ENCODE results near the gene FPGS.
A peak's percentile ranks its signal among the peaks of the same experiment; 100 is the strongest.

FPGS gene

DNA sequence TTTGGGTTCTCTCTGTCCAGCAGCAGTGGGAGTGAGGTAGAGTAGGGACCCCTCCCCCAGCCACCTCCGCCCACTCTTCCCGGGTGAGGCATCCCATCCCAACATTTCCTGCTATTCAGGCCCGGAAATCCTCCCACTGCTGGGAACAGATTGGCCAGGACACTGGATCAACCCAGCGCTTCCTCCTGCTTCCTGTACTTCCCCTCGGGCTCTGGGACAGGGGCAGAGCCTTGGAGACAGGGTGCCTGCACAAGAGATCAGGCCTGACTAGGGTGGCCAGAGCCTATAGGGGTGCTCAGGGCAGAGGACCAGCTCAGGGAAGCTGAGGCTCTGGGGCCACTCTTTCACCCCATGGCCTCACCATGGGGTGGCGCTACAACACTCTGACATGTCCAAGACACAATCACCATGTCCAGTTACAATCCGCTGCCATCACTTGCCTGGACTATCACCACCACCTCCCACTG, 38.7 kb upstream of the FPGS start:
- peak overlapping the region in 1 of 2 experiments; percentile 35 for H3K4me3 ChIP-seq (ENCODE audit: insufficient read depth in 1 of 2, low read depth in 1 of 2, low read length in 2 of 2)
- H2AFZ ChIP-seq (ENCODE audit: low read depth, low read length) = no peak overlapping the region
- H3K27ac ChIP-seq (ENCODE audit: low read length, poor library complexity, severe bottlenecking) = no peak overlapping the region
- H3K9me3 ChIP-seq (ENCODE audit: control insufficient read depth, low read length) = no peaks in the 10 kb centered on the region
- DNase-seq = no peak
- H3K4me1 ChIP-seq (ENCODE audit: control insufficient read depth, insufficient read depth, low read depth, low read length) = peaks cover 9% of the 10 kb centered on the region
- no peak overlapping the region for H4K8ac ChIP-seq (ENCODE audit: low read length)
- H2BK15ac ChIP-seq (ENCODE audit: low read depth, poor library complexity, severe bottlenecking) = no peak overlapping the region
- H3K27me3 ChIP-seq (ENCODE audit: control insufficient read depth in 1 of 2, insufficient read depth in 1 of 2, low read length in 2 of 2) = peaks cover 39 to 69% of the 10 kb centered on the region in 2 experiments
- H3K18ac ChIP-seq (ENCODE audit: low read depth in 1 of 2, low read length in 2 of 2) = peak overlapping the region in 1 of 2 experiments; percentile 34
- no peaks in the 10 kb centered on the region for H3K79me1 ChIP-seq (replicated peaks; ENCODE audit: low read length, poor library complexity, severe bottlenecking)
- peak overlapping the region; percentile 11 for H4K91ac ChIP-seq (ENCODE audit: low read length)
- no peak overlapping the region for H3K4me2 ChIP-seq (ENCODE audit: low read length, poor library complexity, severe bottlenecking)
- H2BK120ac ChIP-seq (ENCODE audit: low read depth, low read length) = no peak overlapping the region
- H2AK5ac ChIP-seq (ENCODE audit: low read length, severe bottlenecking) = no peak overlapping the region
- no peak overlapping the region for H3K4ac ChIP-seq (ENCODE audit: low read depth in 1 of 2, low read length in 2 of 2)
- H2BK5ac ChIP-seq (ENCODE audit: low read depth, low read length, poor library complexity, severe bottlenecking) = no peak overlapping the region
- peak overlapping the region in 1 of 2 experiments; percentile 59 for H3K14ac ChIP-seq (ENCODE audit: low read length in 2 of 2)
- no peak overlapping the region for H3K23ac ChIP-seq (ENCODE audit: low read length in 2 of 2)
- H2BK12ac ChIP-seq (ENCODE audit: low read length in 2 of 2) = peak overlapping the region in 1 of 2 experiments; percentile 65
- 48% methylated on average over 7 of the region's 7 CpGs for WGBS
- no peaks in the 10 kb centered on the region for H3K36me3 ChIP-seq (ENCODE audit: control insufficient read depth in 1 of 2, insufficient read depth in 2 of 2, low read depth in 1 of 2, low read length in 2 of 2)
- H3K9ac ChIP-seq (ENCODE audit: low read length) = no peak overlapping the region

DNA sequence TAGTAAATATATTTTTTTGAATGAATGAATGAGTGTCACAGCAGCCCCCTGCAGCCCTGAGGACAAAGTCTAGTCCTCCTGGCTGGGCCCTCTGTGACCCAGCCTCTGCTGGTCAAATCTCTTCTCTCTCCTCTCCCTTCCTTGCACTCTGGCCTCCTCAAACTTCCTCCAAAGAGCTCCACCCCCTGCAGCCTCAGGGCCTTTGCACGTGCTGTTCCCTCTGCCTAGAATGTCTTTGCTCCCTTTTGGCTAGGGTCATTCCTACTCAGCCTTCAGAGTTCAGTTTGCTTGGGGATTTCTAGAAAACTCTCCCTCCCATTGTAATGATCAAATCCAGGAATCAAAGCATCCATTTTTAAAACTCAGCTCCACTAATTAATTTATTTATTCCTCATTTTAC, 37.3 kb upstream of the FPGS start:
- H3K27ac ChIP-seq (ENCODE audit: low read length, poor library complexity, severe bottlenecking) = no peak overlapping the region
- peaks cover 15% of the 10 kb centered on the region for H3K4me1 ChIP-seq (ENCODE audit: control insufficient read depth, insufficient read depth, low read depth, low read length)
- H3K4me3 ChIP-seq (ENCODE audit: insufficient read depth in 1 of 2, low read depth in 1 of 2, low read length in 2 of 2) = no peak overlapping the region
- no peak overlapping the region for H2BK12ac ChIP-seq (ENCODE audit: low read length in 2 of 2)
- H3K18ac ChIP-seq (ENCODE audit: low read depth in 1 of 2, low read length in 2 of 2) = no peak overlapping the region
- H2AFZ ChIP-seq (ENCODE audit: low read depth, low read length) = no peak overlapping the region
- H3K23ac ChIP-seq (ENCODE audit: low read length in 2 of 2) = no peak overlapping the region
- no peak overlapping the region for H4K8ac ChIP-seq (ENCODE audit: low read length)
- H3K4me2 ChIP-seq (ENCODE audit: low read length, poor library complexity, severe bottlenecking) = no peak overlapping the region
- H3K4ac ChIP-seq (ENCODE audit: low read depth in 1 of 2, low read length in 2 of 2) = no peak overlapping the region
- H2BK15ac ChIP-seq (ENCODE audit: low read depth, poor library complexity, severe bottlenecking) = no peak overlapping the region
- H2BK120ac ChIP-seq (ENCODE audit: low read depth, low read length) = no peak overlapping the region
- no peaks in the 10 kb centered on the region for H3K79me1 ChIP-seq (replicated peaks; ENCODE audit: low read length, poor library complexity, severe bottlenecking)
- no peaks in the 10 kb centered on the region for H3K9me3 ChIP-seq (ENCODE audit: control insufficient read depth, low read length)
- H3K14ac ChIP-seq (ENCODE audit: low read length in 2 of 2) = no peak overlapping the region
- 75% methylated on average over 1 of the region's 1 CpG for WGBS
- peaks cover 39 to 77% of the 10 kb centered on the region in 2 experiments for H3K27me3 ChIP-seq (ENCODE audit: control insufficient read depth in 1 of 2, insufficient read depth in 1 of 2, low read length in 2 of 2)
- no peak overlapping the region for H4K91ac ChIP-seq (ENCODE audit: low read length)
- no peak overlapping the region for H2BK5ac ChIP-seq (ENCODE audit: low read depth, low read length, poor library complexity, severe bottlenecking)
- no peak overlapping the region for H3K9ac ChIP-seq (ENCODE audit: low read length)
- H3K36me3 ChIP-seq (ENCODE audit: control insufficient read depth in 1 of 2, insufficient read depth in 2 of 2, low read depth in 1 of 2, low read length in 2 of 2) = no peaks in the 10 kb centered on the region
- H2AK5ac ChIP-seq (ENCODE audit: low read length, severe bottlenecking) = no peak overlapping the region
- DNase-seq = no peak

DNA sequence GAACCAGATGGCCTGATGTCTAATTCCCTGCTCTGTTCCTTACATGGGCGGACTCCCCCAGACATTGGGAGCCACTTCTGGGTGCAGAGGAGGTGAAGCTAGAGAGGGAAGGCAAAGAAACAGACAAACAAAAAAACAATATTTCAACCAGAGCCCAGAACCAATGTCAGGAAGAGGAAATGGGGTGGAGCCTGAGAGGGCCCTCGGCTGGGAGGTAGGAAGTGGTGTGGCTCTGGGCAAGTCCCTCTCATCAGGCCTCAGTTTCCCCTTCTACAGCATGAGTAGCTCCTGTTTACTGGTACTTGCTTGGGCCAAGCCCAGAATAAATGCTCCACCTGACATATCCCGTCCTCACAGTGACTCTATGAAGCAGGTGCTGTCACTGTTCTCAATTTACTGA, 35.3 kb upstream of the FPGS start:
- 0% methylated on average over 1 of the region's 3 CpGs for WGBS
- H2AFZ ChIP-seq (ENCODE audit: low read depth, low read length) = no peak overlapping the region
- no peak overlapping the region for H3K23ac ChIP-seq (ENCODE audit: low read length in 2 of 2)

GRCh38 chr9:127767909-127768331, 34.8 kb upstream of the FPGS start:
- H3K4me1 ChIP-seq (ENCODE audit: control insufficient read depth, insufficient read depth, low read depth, low read length) = peaks cover 18% of the 10 kb centered on the region
- no peak overlapping the region for H2BK120ac ChIP-seq (ENCODE audit: low read depth, low read length)
- H3K4me3 ChIP-seq (ENCODE audit: insufficient read depth in 1 of 2, low read depth in 1 of 2, low read length in 2 of 2) = no peak overlapping the region
- 10% methylated on average over 13 of the region's 13 CpGs for WGBS
- H4K91ac ChIP-seq (ENCODE audit: low read length) = peak overlapping the region; percentile 78
- peak overlapping the region in 1 of 2 experiments; percentile 8 for H2BK12ac ChIP-seq (ENCODE audit: low read length in 2 of 2)
- H3K4ac ChIP-seq (ENCODE audit: low read depth in 1 of 2, low read length in 2 of 2) = peak overlapping the region in 1 of 2 experiments; percentile 35
- peak overlapping the region; percentile 82 for H2BK15ac ChIP-seq (ENCODE audit: low read depth, poor library complexity, severe bottlenecking)
- H2AK5ac ChIP-seq (ENCODE audit: low read length, severe bottlenecking) = no peak overlapping the region
- no peaks in the 10 kb centered on the region for H3K36me3 ChIP-seq (ENCODE audit: control insufficient read depth in 1 of 2, insufficient read depth in 2 of 2, low read depth in 1 of 2, low read length in 2 of 2)
- peak overlapping the region; percentile 43 for H2AFZ ChIP-seq (ENCODE audit: low read depth, low read length)
- H3K9me3 ChIP-seq (ENCODE audit: control insufficient read depth, low read length) = no peaks in the 10 kb centered on the region
- H3K14ac ChIP-seq (ENCODE audit: low read length in 2 of 2) = no peak overlapping the region
- no peak overlapping the region for H3K27ac ChIP-seq (ENCODE audit: low read length, poor library complexity, severe bottlenecking)
- peaks cover 15 to 65% of the 10 kb centered on the region in 2 experiments for H3K27me3 ChIP-seq (ENCODE audit: control insufficient read depth in 1 of 2, insufficient read depth in 1 of 2, low read length in 2 of 2)
- no peak overlapping the region for H3K9ac ChIP-seq (ENCODE audit: low read length)
- H2BK5ac ChIP-seq (ENCODE audit: low read depth, low read length, poor library complexity, severe bottlenecking) = no peak overlapping the region
- peak overlapping the region; percentile 84 for H4K8ac ChIP-seq (ENCODE audit: low read length)
- peak overlapping the region; percentile 26 for H3K4me2 ChIP-seq (ENCODE audit: low read length, poor library complexity, severe bottlenecking)
- peak overlapping the region in 1 of 2 experiments; percentile 26 for H3K23ac ChIP-seq (ENCODE audit: low read length in 2 of 2)
- DNase-seq = peak; percentile 72
- H3K79me1 ChIP-seq (replicated peaks; ENCODE audit: low read length, poor library complexity, severe bottlenecking) = no peaks in the 10 kb centered on the region
- peak overlapping the region in 1 of 2 experiments; percentile 65 for H3K18ac ChIP-seq (ENCODE audit: low read depth in 1 of 2, low read length in 2 of 2)

More for the DNA sequence above, 35.3 kb upstream of the FPGS start:
- H3K9me3 ChIP-seq (ENCODE audit: control insufficient read depth, low read length) = no peaks in the 10 kb centered on the region
- H3K36me3 ChIP-seq (ENCODE audit: control insufficient read depth in 1 of 2, insufficient read depth in 2 of 2, low read depth in 1 of 2, low read length in 2 of 2) = no peaks in the 10 kb centered on the region
- H2AK5ac ChIP-seq (ENCODE audit: low read length, severe bottlenecking) = no peak overlapping the region
- peaks cover 20 to 68% of the 10 kb centered on the region in 2 experiments for H3K27me3 ChIP-seq (ENCODE audit: control insufficient read depth in 1 of 2, insufficient read depth in 1 of 2, low read length in 2 of 2)
- no peak overlapping the region for H3K4me3 ChIP-seq (ENCODE audit: insufficient read depth in 1 of 2, low read depth in 1 of 2, low read length in 2 of 2)
- peak overlapping the region; percentile 18 to 65 for H3K18ac ChIP-seq (ENCODE audit: low read depth in 1 of 2, low read length in 2 of 2)
- peak overlapping the region in 1 of 2 experiments; percentile 45 for H2BK12ac ChIP-seq (ENCODE audit: low read length in 2 of 2)
- H3K14ac ChIP-seq (ENCODE audit: low read length in 2 of 2) = no peak overlapping the region
- peak overlapping the region; percentile 84 for H4K8ac ChIP-seq (ENCODE audit: low read length)
- peak overlapping the region; percentile 56 for H2BK15ac ChIP-seq (ENCODE audit: low read depth, poor library complexity, severe bottlenecking)
- H2BK5ac ChIP-seq (ENCODE audit: low read depth, low read length, poor library complexity, severe bottlenecking) = no peak overlapping the region
- no peak overlapping the region for H4K91ac ChIP-seq (ENCODE audit: low read length)
- H3K4ac ChIP-seq (ENCODE audit: low read depth in 1 of 2, low read length in 2 of 2) = peak overlapping the region in 1 of 2 experiments; percentile 35
- no peak for DNase-seq
- no peak overlapping the region for H3K9ac ChIP-seq (ENCODE audit: low read length)
- H3K79me1 ChIP-seq (replicated peaks; ENCODE audit: low read length, poor library complexity, severe bottlenecking) = no peaks in the 10 kb centered on the region
- H3K4me1 ChIP-seq (ENCODE audit: control insufficient read depth, insufficient read depth, low read depth, low read length) = peaks cover 18% of the 10 kb centered on the region
- no peak overlapping the region for H3K4me2 ChIP-seq (ENCODE audit: low read length, poor library complexity, severe bottlenecking)
- H2BK120ac ChIP-seq (ENCODE audit: low read depth, low read length) = no peak overlapping the region
- H3K27ac ChIP-seq (ENCODE audit: low read length, poor library complexity, severe bottlenecking) = no peak overlapping the region
